Astrocyte (in vitro differentiated cells and primary cell): ENCODE measurements around the gene RUVBL2. TPM values are rescaled to one million over a fixed set of nuclear protein-coding genes. Genes with fewer than 3 reads are reported as not detected.

ENCODE experiments used
- DNase-seq: peaks from one replicate; pipeline ENCODE4 v3.0.0-alpha.2; 2010; ENCODE audit warnings: low read depth
- FAIRE-seq: peaks from 2 replicates; lab custom pipeline; 2011; peaks lifted over from hg19 to GRCh38; lab: Jason Lieb, UNC
- H2AFZ ChIP-seq: 2 replicates; pipeline ENCODE4 v1.6.0; 2012; ENCODE audit warnings: low read depth, low read length, inconsistent platforms
- H3K27ac ChIP-seq: 2 replicates; pipeline ENCODE4 v1.5.1; 2011; ENCODE audit warnings: low read depth, low read length, inconsistent platforms
- H3K27me3 ChIP-seq: 2 replicates; pipeline ENCODE4 v1.6.0; 2011; ENCODE audit warnings: low read length, inconsistent platforms; ENCODE audit not compliant: insufficient read depth
- H3K36me3 ChIP-seq: 2 replicates; pipeline ENCODE4 v1.5.1; 2011; ENCODE audit warnings: low read length, inconsistent platforms; ENCODE audit not compliant: insufficient read depth
- H3K4me1 ChIP-seq: 2 replicates; pipeline ENCODE4 v1.5.1; 2011; ENCODE audit warnings: low read length, inconsistent platforms; ENCODE audit not compliant: insufficient read depth
- H3K4me2 ChIP-seq: 2 replicates; pipeline ENCODE4 v1.6.0; 2012; ENCODE audit warnings: low read length, inconsistent platforms
- H3K4me3 ChIP-seq: 2 replicates; pipeline ENCODE4 v1.5.1; 2011; ENCODE audit warnings: low read depth, mild to moderate bottlenecking, low read length, inconsistent platforms; ENCODE audit not compliant: insufficient read depth
- H3K79me2 ChIP-seq: 2 replicates; pipeline ENCODE4 v1.6.0; 2012; ENCODE audit warnings: mild to moderate bottlenecking, low read length, inconsistent platforms; ENCODE audit not compliant: insufficient read depth
- H3K9ac ChIP-seq: 2 replicates; pipeline ENCODE4 v1.6.0; 2012; ENCODE audit warnings: mild to moderate bottlenecking, low read length, inconsistent platforms
- H3K9me3 ChIP-seq: 2 replicates; pipeline ENCODE4 v1.5.1; 2012; ENCODE audit warnings: low read depth, mild to moderate bottlenecking, low read length, inconsistent platforms; ENCODE audit not compliant: insufficient read depth
- H4K20me1 ChIP-seq: 2 replicates; pipeline ENCODE4 v1.6.0; 2012; ENCODE audit warnings: low read length, inconsistent platforms; ENCODE audit not compliant: insufficient read depth
- H3K27ac Mint-ChIP-seq: one replicate; pipeline ENCODE4 v1.8.0; 2021; ENCODE audit warnings: mild to moderate bottlenecking, mixed read lengths; ENCODE audit not compliant: unreplicated experiment
- H3K27me3 Mint-ChIP-seq: one replicate; pipeline ENCODE4 v1.8.0; 2021; ENCODE audit warnings: low read depth, mixed read lengths; ENCODE audit not compliant: unreplicated experiment
- H3K36me3 Mint-ChIP-seq: one replicate; pipeline ENCODE4 v1.8.0; 2021; ENCODE audit warnings: low read depth, mixed read lengths; ENCODE audit not compliant: unreplicated experiment
- H3K4me1 Mint-ChIP-seq: one replicate; pipeline ENCODE4 v1.8.0; 2021; ENCODE audit warnings: low read depth, mixed read lengths; ENCODE audit not compliant: unreplicated experiment
- H3K4me3 Mint-ChIP-seq: one replicate; pipeline ENCODE4 v1.8.0; 2021; ENCODE audit warnings: mild to moderate bottlenecking, moderate library complexity, mixed read lengths; ENCODE audit not compliant: unreplicated experiment
- H3K9me3 Mint-ChIP-seq: one replicate; pipeline ENCODE4 v1.8.0; 2021; ENCODE audit warnings: mild to moderate bottlenecking, mixed read lengths; ENCODE audit not compliant: unreplicated experiment
- EZH2 ChIP-seq: IDR thresholded peaks from 2 replicates; pipeline ENCODE4 v1.6.1; 2012; ENCODE audit warnings: mild to moderate bottlenecking, low read length, inconsistent platforms; ENCODE audit not compliant: insufficient read depth
- total RNA-seq: library from RNA; stranded (reverse); gene quantifications from 2 replicates; pipeline ENCODE4 v1.2.1, GENCODE V29; 2021
- TF ChIP-seq, protein P1 (sequence below): IDR thresholded peaks from 2 replicates; pipeline ENCODE4 v1.5.1; 2011; ENCODE audit warnings: low read depth, mild to moderate bottlenecking, inconsistent platforms, low read length, moderate library complexity; ENCODE audit not compliant: insufficient read depth

The RUVBL2 gene
- total RNA-seq, 1 donor from 2014 or later = 106 TPM

DNA sequence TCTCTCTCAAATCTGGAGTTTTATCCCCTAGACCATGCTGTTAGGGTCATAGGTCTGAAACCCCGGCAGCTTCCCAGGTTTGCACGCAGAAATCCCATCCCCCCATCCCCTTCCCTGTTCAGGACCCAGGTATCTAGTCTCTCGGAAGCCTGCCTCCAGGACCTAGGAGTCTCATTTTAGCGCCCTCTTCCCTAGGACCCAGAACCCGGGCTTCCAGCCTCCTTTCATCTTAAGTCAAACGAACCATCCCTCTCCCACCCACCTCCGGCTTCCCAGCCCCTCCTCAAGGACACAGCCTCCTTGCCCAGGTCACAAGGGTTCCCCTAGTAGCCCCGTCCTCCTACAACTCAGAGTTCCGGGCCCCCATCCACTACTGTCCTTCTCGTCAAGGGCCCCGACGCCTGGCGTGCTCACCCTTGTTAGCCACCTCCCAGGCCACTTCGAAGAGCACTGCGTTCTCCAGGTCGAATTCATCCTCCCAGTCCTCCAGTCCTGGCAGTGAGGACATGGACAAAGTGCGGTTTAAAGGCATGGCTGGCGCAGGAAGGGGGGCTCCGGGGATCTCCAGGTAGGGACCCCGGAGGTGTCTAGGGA is 1.0 kb upstream of the RUVBL2 start:
- H3K79me2 ChIP-seq = peaks cover 68% of the 10 kb centered on the region
- Mint-ChIP-seq H3K4me3 (peak overlapping the region; percentile 99), H3K9me3 (peaks cover 2% of the 10 kb centered on the region), H3K27me3 (no peaks in the 10 kb centered on the region), H3K27ac (peak overlapping the region; percentile 97), H3K36me3 (peaks cover 6% of the 10 kb centered on the region), H3K4me1 (peaks cover 25% of the 10 kb centered on the region)
- TF ChIP-seq EZH2 = no peak
- TF ChIP-seq, protein P1, sequence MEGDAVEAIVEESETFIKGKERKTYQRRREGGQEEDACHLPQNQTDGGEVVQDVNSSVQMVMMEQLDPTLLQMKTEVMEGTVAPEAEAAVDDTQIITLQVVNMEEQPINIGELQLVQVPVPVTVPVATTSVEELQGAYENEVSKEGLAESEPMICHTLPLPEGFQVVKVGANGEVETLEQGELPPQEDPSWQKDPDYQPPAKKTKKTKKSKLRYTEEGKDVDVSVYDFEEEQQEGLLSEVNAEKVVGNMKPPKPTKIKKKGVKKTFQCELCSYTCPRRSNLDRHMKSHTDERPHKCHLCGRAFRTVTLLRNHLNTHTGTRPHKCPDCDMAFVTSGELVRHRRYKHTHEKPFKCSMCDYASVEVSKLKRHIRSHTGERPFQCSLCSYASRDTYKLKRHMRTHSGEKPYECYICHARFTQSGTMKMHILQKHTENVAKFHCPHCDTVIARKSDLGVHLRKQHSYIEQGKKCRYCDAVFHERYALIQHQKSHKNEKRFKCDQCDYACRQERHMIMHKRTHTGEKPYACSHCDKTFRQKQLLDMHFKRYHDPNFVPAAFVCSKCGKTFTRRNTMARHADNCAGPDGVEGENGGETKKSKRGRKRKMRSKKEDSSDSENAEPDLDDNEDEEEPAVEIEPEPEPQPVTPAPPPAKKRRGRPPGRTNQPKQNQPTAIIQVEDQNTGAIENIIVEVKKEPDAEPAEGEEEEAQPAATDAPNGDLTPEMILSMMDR = no peak
- H3K4me1 ChIP-seq = peaks cover 23% of the 10 kb centered on the region
- H4K20me1 ChIP-seq = peaks cover 38% of the 10 kb centered on the region
- peak overlapping the region; percentile 63 for H2AFZ ChIP-seq
- H3K4me3 ChIP-seq = peak overlapping the region; percentile 80
- peak overlapping the region; percentile 72 for H3K27ac ChIP-seq
- FAIRE-seq = no peak
- peaks cover 3% of the 10 kb centered on the region for H3K36me3 ChIP-seq
- H3K27me3 ChIP-seq = no peaks in the 10 kb centered on the region
- no peaks in the 10 kb centered on the region for H3K9me3 ChIP-seq
- H3K4me2 ChIP-seq = peak overlapping the region; percentile 93
- DNase-seq = no peak
- H3K9ac ChIP-seq = peak overlapping the region; percentile 92

DNA sequence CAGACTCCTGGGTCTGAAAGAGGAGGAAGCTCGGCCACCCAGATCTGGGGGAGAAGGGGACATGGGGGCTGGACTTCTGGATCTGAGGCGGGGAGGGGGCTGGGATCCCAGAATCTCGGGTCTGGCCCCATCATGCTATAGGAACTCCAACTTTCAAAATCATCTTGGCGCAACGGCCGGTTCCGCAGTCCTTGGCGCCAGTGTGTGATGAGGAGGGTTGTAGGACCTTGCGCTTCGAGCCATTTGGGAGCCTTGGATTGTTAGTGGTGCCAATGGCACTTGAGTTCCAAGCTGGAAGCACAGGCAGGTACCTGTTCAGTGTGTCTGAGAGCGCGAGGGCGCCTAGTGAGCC is 324 bp downstream of the RUVBL2 start:
- H3K36me3 ChIP-seq = no peaks in the 10 kb centered on the region
- peak overlapping the region; percentile 83 for H3K27ac ChIP-seq
- H3K4me2 ChIP-seq = peak overlapping the region; percentile 93
- peaks cover 44% of the 10 kb centered on the region for H4K20me1 ChIP-seq
- H3K79me2 ChIP-seq = peaks cover 76% of the 10 kb centered on the region
- Mint-ChIP-seq H3K9me3 (peaks cover 2% of the 10 kb centered on the region), H3K4me3 (peak overlapping the region; percentile 99), H3K27me3 (no peaks in the 10 kb centered on the region), H3K4me1 (peaks cover 31% of the 10 kb centered on the region), H3K27ac (peak overlapping the region; percentile 93), H3K36me3 (peaks cover 7% of the 10 kb centered on the region)
- H3K9ac ChIP-seq = peak overlapping the region; percentile 93
- FAIRE-seq (no peak), DNase-seq (no peak)
- H3K4me3 ChIP-seq = peak overlapping the region; percentile 80
- H3K27me3 ChIP-seq = no peaks in the 10 kb centered on the region
- no peak for TF ChIP-seq EZH2
- TF ChIP-seq, protein P1 = no peak
- H3K4me1 ChIP-seq = peaks cover 23% of the 10 kb centered on the region
- H3K9me3 ChIP-seq = no peaks in the 10 kb centered on the region
- H2AFZ ChIP-seq = peak overlapping the region; percentile 78

DNA sequence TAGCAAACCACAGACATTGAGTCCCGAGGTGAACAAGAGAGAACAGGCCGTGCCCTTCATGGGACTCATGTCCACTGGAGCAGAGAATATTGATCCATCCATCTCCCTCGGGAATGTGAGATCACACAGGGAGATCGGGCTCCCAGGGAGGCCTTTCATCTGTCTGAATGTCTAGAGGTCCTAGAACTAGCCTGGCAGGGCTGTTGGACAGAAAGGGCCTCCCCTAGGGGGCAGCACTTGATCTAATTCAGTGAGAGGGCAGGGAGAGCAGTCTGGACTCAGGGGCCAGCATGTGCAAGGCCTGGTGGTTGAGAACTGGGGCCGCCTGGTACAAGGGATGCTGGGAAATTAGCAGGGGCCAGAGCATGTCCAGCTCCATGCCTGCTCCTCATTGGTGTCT is 4.3 kb downstream of the RUVBL2 start:
- Histone ChIP-seq H3K4me3 (no peak overlapping the region), H3K4me1 (peaks cover 13% of the 10 kb centered on the region), H3K36me3 (peaks cover 4% of the 10 kb centered on the region), H3K79me2 (peaks cover 58% of the 10 kb centered on the region), H2AFZ (no peak overlapping the region), H3K4me2 (no peak overlapping the region), H4K20me1 (peaks cover 34% of the 10 kb centered on the region), H3K9me3 (no peaks in the 10 kb centered on the region), H3K9ac (no peak overlapping the region), H3K27ac (no peak overlapping the region), H3K27me3 (no peaks in the 10 kb centered on the region)
- Mint-ChIP-seq H3K27ac (peak overlapping the region; percentile 53), H3K9me3 (no peaks in the 10 kb centered on the region), H3K36me3 (peaks cover 6% of the 10 kb centered on the region), H3K27me3 (no peaks in the 10 kb centered on the region), H3K4me1 (peaks cover 23% of the 10 kb centered on the region), H3K4me3 (peak overlapping the region; percentile 72)
- DNase-seq (no peak), FAIRE-seq (no peak)
- TF ChIP-seq, protein P1 = peak; percentile 53
- no peak for TF ChIP-seq EZH2
